Uterus (tissue), 4 donors: ENCODE data around the gene PRR20G. TPM values are rescaled to one million over a fixed set of nuclear protein-coding genes. Genes with fewer than 3 reads are reported as not detected.
"Not testable (repeated sequence)": the region's sequence is repeated elsewhere in the genome, so short reads cannot be mapped to it uniquely, and the experiment has no call there.

Source experiments
- DNase-seq, 2 donors: peaks; one replicate each; pipeline ENCODE4 v3.0.0-alpha.2; 2019 to 2020
- H3K27ac ChIP-seq, 2 donors: fragments of 200-600 bp; sonication (generic); 1 replicate in 1 of 2; 2 replicates in 1 of 2; pipeline ENCODE4 v1.5.1; 2016 to 2018
- H3K27me3 ChIP-seq, 2 donors: fragments of 200-600 bp; sonication (generic); one replicate each; pipeline ENCODE4 v1.5.1; 2018 to 2019; ENCODE audit warnings: control low read depth in 1 of 2
- H3K36me3 ChIP-seq, 2 donors: fragments of 200-600 bp; sonication (generic); one replicate each; pipeline ENCODE4 v1.5.1; 2019; ENCODE audit warnings: control low read depth in 1 of 2
- H3K4me1 ChIP-seq, 2 donors: fragments of 200-600 bp; sonication (generic); one replicate each; pipeline ENCODE4 v1.5.1; 2018 to 2019; ENCODE audit warnings: control low read depth in 1 of 2
- H3K4me3 ChIP-seq, 2 donors: fragments of 200-600 bp; sonication (generic); 1 replicate in 1 of 2; 2 replicates in 1 of 2; pipeline ENCODE4 v1.5.1; 2018 to 2019; ENCODE audit warnings: mild to moderate bottlenecking in 1 of 2
- H3K9me3 ChIP-seq, 2 donors: fragments of 200-600 bp; sonication (generic); one replicate each; pipeline ENCODE4 v1.5.1; 2019; ENCODE audit warnings: control low read depth in 1 of 2
- CTCF ChIP-seq, 4 experiments: fragments of 200-600 bp in 2 of 4; fragments of 450-650 bp in 2 of 4; sonication (generic) in 2 of 4; IDR thresholded peaks; one replicate each; pipeline ENCODE4 v1.5.1; 2016 to 2019; ENCODE audit warnings: antibody characterized with exemption in 4 of 4, mild to moderate bottlenecking in 2 of 4, moderate library complexity in 1 of 4
- POLR2A ChIP-seq, 2 donors: fragments of 450-650 bp; IDR thresholded peaks; one replicate each; pipeline ENCODE4 v1.6.1; 2016; ENCODE audit warnings: antibody characterized with exemption in 2 of 2, mild to moderate bottlenecking in 1 of 2, moderate library complexity in 1 of 2
- intact Hi-C: fragments of 100-400 bp; cut with DNase I; formaldehyde crosslinking; loops from one replicate; pipeline ENCODE4 v1.15.1; 2023; ENCODE audit warnings: low total_unique reads
- total RNA-seq, 4 donors: library from RNA; depleted of rRNA in 3 of 4; stranded (reverse); fragments of >200 nt in 3 of 4; gene quantifications; one replicate each; pipeline versions ENCODE4 v1.1.0 to v1.2.4, GENCODE V29; 2014 to 2023
- donor health status: DM: yes; HTN: yes; CAD: no.

PRR20G gene
- total RNA-seq, 4 donors from 2014 or later, result not detected

GRCh38 chr3:127304121-127304744 is 16.4 kb upstream of the PRR20G start:
- Histone ChIP-seq H3K4me1 (no peaks in the 10 kb centered on the region), H3K4me3 (no peak overlapping the region), H3K36me3 (no peaks in the 10 kb centered on the region), H3K9me3 (no peaks in the 10 kb centered on the region), H3K27ac (no peak overlapping the region), H3K27me3 (no peaks in the 10 kb centered on the region)
- no peak for TF ChIP-seq POLR2A (IDR thresholded peaks at IDR 0.05)
- TF ChIP-seq CTCF (IDR thresholded peaks at IDR 0.05), result no peak
- intact Hi-C loops, result no loop called here
- DNase-seq, result no peak

- H3K27ac ChIP-seq, result no peak overlapping the region
- no peak overlapping the region for H3K4me3 ChIP-seq
- intact Hi-C loops, result no loop called here
- no peaks in the 10 kb centered on the region for H3K4me1 ChIP-seq
- no peaks in the 10 kb centered on the region for H3K27me3 ChIP-seq
- no peaks in the 10 kb centered on the region for H3K9me3 ChIP-seq
- no peak for TF ChIP-seq POLR2A (IDR thresholded peaks at IDR 0.05)
- no peak for TF ChIP-seq CTCF (IDR thresholded peaks at IDR 0.05)
- no peak for DNase-seq
- H3K36me3 ChIP-seq, result no peaks in the 10 kb centered on the region
Measured at GRCh38 chr3:127299276-127299675, 11.4 kb upstream of the PRR20G start.

- Histone ChIP-seq H3K27me3 (no peaks in the 10 kb centered on the region), H3K4me3 (no peak overlapping the region), H3K36me3 (no peaks in the 10 kb centered on the region), H3K4me1 (no peaks in the 10 kb centered on the region), H3K9me3 (no peaks in the 10 kb centered on the region), H3K27ac (no peak overlapping the region)
- DNase-seq, result no peak
- intact Hi-C loops, result no loop called here
- TF ChIP-seq POLR2A (IDR thresholded peaks at IDR 0.05) (no peak), CTCF (IDR thresholded peaks at IDR 0.05) (no peak)
Measured at GRCh38 chr3:127296959-127297358, 9.1 kb upstream of the PRR20G start.

GRCh38 chr3:127296166-127296565 is 8.3 kb upstream of the PRR20G start:
- Histone ChIP-seq H3K4me3 (no peak overlapping the region), H3K27ac (no peak overlapping the region), H3K27me3 (no peaks in the 10 kb centered on the region), H3K4me1 (no peaks in the 10 kb centered on the region), H3K9me3 (no peaks in the 10 kb centered on the region), H3K36me3 (no peaks in the 10 kb centered on the region)
- intact Hi-C loops, result no loop called here
- DNase-seq, result no peak
- TF ChIP-seq POLR2A (IDR thresholded peaks at IDR 0.05), result no peak
- no peak for TF ChIP-seq CTCF (IDR thresholded peaks at IDR 0.05)

- intact Hi-C loops, H3K27ac ChIP-seq, DNase-seq, H3K27me3 ChIP-seq, H3K36me3 ChIP-seq, H3K4me3 ChIP-seq, H3K4me1 ChIP-seq, H3K9me3 ChIP-seq: not testable (repeated sequence)
Measured at GRCh38 chr3:127293650-127294049, 5.8 kb upstream of the PRR20G start.

- H3K36me3 ChIP-seq, result no peaks in the 10 kb centered on the region
- no peak for DNase-seq
- no peaks in the 10 kb centered on the region for H3K27me3 ChIP-seq
- no peaks in the 10 kb centered on the region for H3K4me1 ChIP-seq
- no peaks in the 10 kb centered on the region for H3K9me3 ChIP-seq
- H3K27ac ChIP-seq, result no peak overlapping the region
- TF ChIP-seq CTCF (IDR thresholded peaks at IDR 0.05) (no peak), POLR2A (IDR thresholded peaks at IDR 0.05) (no peak)
- intact Hi-C loops, result no loop called here
- no peak overlapping the region for H3K4me3 ChIP-seq
Measured at GRCh38 chr3:127291611-127292010, 3.8 kb upstream of the PRR20G start.
